C4-2B (cell line): Measurements from ENCODE around the gene CXXC5.
"Not testable (repeated sequence)": the region's sequence is repeated elsewhere in the genome, so short reads cannot be mapped to it uniquely, and the experiment has no call there.

ENCODE experiments used
- ZFX ChIP-seq: fragments of 450-650 bp; IDR thresholded peaks from 2 replicates; pipeline ENCODE4 v1.6.1; 2017
- TF ChIP-seq, protein P1 (sequence below): fragments of 450-650 bp; conservative IDR thresholded peaks from 2 replicates; pipeline ENCODE4 v1.5.1; 2017; ENCODE audit warnings: mild to moderate bottlenecking

DNA sequence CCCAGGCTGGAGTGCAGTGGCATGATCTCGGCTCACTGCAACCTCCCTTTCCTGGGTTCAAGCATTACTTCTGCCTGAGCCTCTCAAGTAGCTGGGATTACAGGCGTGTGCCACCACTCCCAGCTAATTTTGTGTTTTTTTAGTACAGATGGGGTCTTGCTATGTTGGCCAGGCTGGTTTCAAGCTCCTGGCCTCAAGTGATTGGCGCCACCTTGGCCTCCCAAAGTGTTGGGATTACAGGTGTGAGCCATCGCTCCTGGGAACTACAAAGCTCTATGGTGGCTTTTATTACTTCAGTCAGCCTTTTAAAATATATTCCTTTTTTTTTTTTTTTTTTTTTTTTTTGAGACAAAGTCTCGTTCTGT, 49.6 kb upstream of the CXXC5 start:
- TF ChIP-seq, protein P1, sequence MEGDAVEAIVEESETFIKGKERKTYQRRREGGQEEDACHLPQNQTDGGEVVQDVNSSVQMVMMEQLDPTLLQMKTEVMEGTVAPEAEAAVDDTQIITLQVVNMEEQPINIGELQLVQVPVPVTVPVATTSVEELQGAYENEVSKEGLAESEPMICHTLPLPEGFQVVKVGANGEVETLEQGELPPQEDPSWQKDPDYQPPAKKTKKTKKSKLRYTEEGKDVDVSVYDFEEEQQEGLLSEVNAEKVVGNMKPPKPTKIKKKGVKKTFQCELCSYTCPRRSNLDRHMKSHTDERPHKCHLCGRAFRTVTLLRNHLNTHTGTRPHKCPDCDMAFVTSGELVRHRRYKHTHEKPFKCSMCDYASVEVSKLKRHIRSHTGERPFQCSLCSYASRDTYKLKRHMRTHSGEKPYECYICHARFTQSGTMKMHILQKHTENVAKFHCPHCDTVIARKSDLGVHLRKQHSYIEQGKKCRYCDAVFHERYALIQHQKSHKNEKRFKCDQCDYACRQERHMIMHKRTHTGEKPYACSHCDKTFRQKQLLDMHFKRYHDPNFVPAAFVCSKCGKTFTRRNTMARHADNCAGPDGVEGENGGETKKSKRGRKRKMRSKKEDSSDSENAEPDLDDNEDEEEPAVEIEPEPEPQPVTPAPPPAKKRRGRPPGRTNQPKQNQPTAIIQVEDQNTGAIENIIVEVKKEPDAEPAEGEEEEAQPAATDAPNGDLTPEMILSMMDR = not testable (repeated sequence)
- TF ChIP-seq ZFX = not testable (repeated sequence)
